HEK293 (cell line): ENCODE measurements around the gene ADD2.

ENCODE experiments used
- CTCF ChIA-PET: fragments of 350-600 bp; formaldehyde crosslinking; extraction: SDS; loops from one replicate; lab custom pipeline; 2021; ENCODE audit warnings: antibody characterized with exemption; lab: Yijun Ruan, JAX
- POLR2A ChIA-PET: fragments of 300-600 bp; formaldehyde crosslinking; extraction: SDS; loops from one replicate; lab custom pipeline; 2020; ENCODE audit warnings: antibody characterized with exemption, inconsistent platforms; lab: Yijun Ruan, JAX
- H3K27ac ChIP-seq: fragments of 200-500 bp; sonication (Bioruptor generic); 2 replicates; pipeline ENCODE4 v1.5.1; 2014; ENCODE audit warnings: low read depth, low read length, control low read depth, inconsistent platforms; ENCODE audit errors: extremely low read depth
- H3K36me3 ChIP-seq, 2 experiments: fragments of 200-500 bp in 1 of 2; sonication (Bioruptor generic) in 1 of 2; 1 replicate in 1 of 2; 2 replicates in 1 of 2; pipeline ENCODE4 v1.5.1; 2014 to 2017; ENCODE audit warnings: inconsistent platforms in 2 of 2, low read length in 2 of 2; ENCODE audit not compliant: control insufficient read depth in 2 of 2, insufficient read depth in 1 of 2
- H3K4me1 ChIP-seq: fragments of 200-500 bp; sonication (Bioruptor generic); 2 replicates; pipeline ENCODE4 v1.5.1; 2014; ENCODE audit warnings: mild to moderate bottlenecking, low read length, inconsistent platforms; ENCODE audit not compliant: control insufficient read depth, insufficient read depth
- H3K4me3 ChIP-seq: 2 replicates; pipeline ENCODE4 v1.5.1; 2011; ENCODE audit warnings: low read depth, mild to moderate bottlenecking, control low read depth, low read length, moderate library complexity
- H3K9me3 ChIP-seq: fragments of 200-500 bp; sonication (Bioruptor generic); 2 replicates; pipeline ENCODE4 v1.5.1; 2014; ENCODE audit warnings: low read depth, low read length, inconsistent platforms; ENCODE audit not compliant: control insufficient read depth, insufficient read depth
- BCL11A ChIP-seq: fragments of 450-650 bp; formaldehyde crosslinking; IDR thresholded peaks from 2 replicates; pipeline ENCODE4 v1.5.1; 2016; ENCODE audit warnings: low read depth, missing biosample characterization, missing genetic modification characterization
- FEZF1 ChIP-seq: fragments of 450-650 bp; formaldehyde crosslinking; IDR thresholded peaks from 2 replicates; pipeline ENCODE4 v1.5.1; 2016; ENCODE audit warnings: missing biosample characterization, missing genetic modification characterization
- KLF10 ChIP-seq: fragments of 450-650 bp; IDR thresholded peaks from 2 replicates; pipeline ENCODE4 v1.5.1; 2018; ENCODE audit warnings: missing biosample characterization, mild to moderate bottlenecking, missing genetic modification characterization
- KLF7 ChIP-seq: fragments of 450-650 bp; formaldehyde crosslinking; IDR thresholded peaks from 2 replicates; pipeline ENCODE4 v1.5.1; 2016; ENCODE audit warnings: missing biosample characterization, missing genetic modification characterization, borderline replicate concordance
- OVOL3 ChIP-seq: fragments of 450-650 bp; formaldehyde crosslinking; IDR thresholded peaks from 2 replicates; pipeline ENCODE4 v1.5.1; 2016; ENCODE audit warnings: missing biosample characterization, missing genetic modification characterization
- PRDM2 ChIP-seq: fragments of 450-650 bp; formaldehyde crosslinking; IDR thresholded peaks from 2 replicates; pipeline ENCODE4 v1.5.1; 2016; ENCODE audit warnings: missing biosample characterization, missing genetic modification characterization, borderline replicate concordance
- ZBTB48 ChIP-seq: fragments of 450-650 bp; formaldehyde crosslinking; IDR thresholded peaks from 2 replicates; pipeline ENCODE4 v1.5.1; 2016; ENCODE audit warnings: missing biosample characterization, missing genetic modification characterization
- ZBTB7A ChIP-seq: fragments of 450-650 bp; formaldehyde crosslinking; IDR thresholded peaks from 2 replicates; pipeline ENCODE4 v1.5.1; 2016; ENCODE audit warnings: low read depth, missing biosample characterization, missing genetic modification characterization
- ZBTB8A ChIP-seq: fragments of 450-650 bp; formaldehyde crosslinking; IDR thresholded peaks from 2 replicates; pipeline ENCODE4 v1.5.1; 2016; ENCODE audit warnings: missing biosample characterization, missing genetic modification characterization
- ZEB2 ChIP-seq: fragments of 450-650 bp; formaldehyde crosslinking; IDR thresholded peaks from 2 replicates; pipeline ENCODE4 v1.5.1; 2016; ENCODE audit warnings: missing biosample characterization, missing genetic modification characterization
- ZNF112 ChIP-seq: fragments of 450-650 bp; formaldehyde crosslinking; IDR thresholded peaks from 2 replicates; pipeline ENCODE4 v1.5.0; 2017; ENCODE audit warnings: missing biosample characterization, missing genetic modification characterization
- ZNF184 ChIP-seq: fragments of 450-650 bp; IDR thresholded peaks from 2 replicates; pipeline ENCODE4 v1.5.1; 2018; ENCODE audit warnings: missing biosample characterization, mild to moderate bottlenecking, missing genetic modification characterization
- ZNF214 ChIP-seq: fragments of 450-650 bp; formaldehyde crosslinking; IDR thresholded peaks from 2 replicates; pipeline ENCODE4 v1.5.1; 2017; ENCODE audit warnings: missing biosample characterization, mild to moderate bottlenecking, missing genetic modification characterization, borderline replicate concordance
- ZNF302 ChIP-seq: fragments of 450-650 bp; formaldehyde crosslinking; IDR thresholded peaks from 2 replicates; pipeline ENCODE4 v1.5.1; 2016; ENCODE audit warnings: missing biosample characterization, missing genetic modification characterization, low read depth
- ZNF311 ChIP-seq: fragments of 450-650 bp; formaldehyde crosslinking; IDR thresholded peaks from 2 replicates; pipeline ENCODE4 v1.5.1; 2017; ENCODE audit warnings: missing biosample characterization, missing genetic modification characterization, borderline replicate concordance
- ZNF394 ChIP-seq: fragments of 450-650 bp; formaldehyde crosslinking; IDR thresholded peaks from 2 replicates; pipeline ENCODE4 v1.5.1; 2016; ENCODE audit warnings: missing biosample characterization, missing genetic modification characterization, mild to moderate bottlenecking, moderate library complexity, borderline replicate concordance
- ZNF48 ChIP-seq: fragments of 450-650 bp; formaldehyde crosslinking; IDR thresholded peaks from 2 replicates; pipeline ENCODE4 v1.5.1; 2016; ENCODE audit warnings: missing biosample characterization, missing genetic modification characterization
- ZNF544 ChIP-seq: fragments of 450-650 bp; formaldehyde crosslinking; IDR thresholded peaks from 2 replicates; pipeline ENCODE4 v1.5.0; 2017; ENCODE audit warnings: missing biosample characterization, missing genetic modification characterization
- ZNF621 ChIP-seq: fragments of 450-650 bp; formaldehyde crosslinking; IDR thresholded peaks from 2 replicates; pipeline ENCODE4 v1.5.1; 2017; ENCODE audit warnings: missing biosample characterization, missing genetic modification characterization
- ZXDB ChIP-seq: fragments of 450-650 bp; formaldehyde crosslinking; IDR thresholded peaks from 2 replicates; pipeline ENCODE4 v1.5.1; 2016; ENCODE audit warnings: missing biosample characterization, missing genetic modification characterization
- TF ChIP-seq, protein P1 (sequence below): fragments of 450-650 bp; formaldehyde crosslinking; IDR thresholded peaks from 2 replicates; pipeline ENCODE4; 2016; ENCODE audit warnings: missing biosample characterization, missing genetic modification characterization
- TF ChIP-seq, protein P2 (sequence below): fragments of 450-650 bp; formaldehyde crosslinking; IDR thresholded peaks from 2 replicates; pipeline ENCODE4 v1.5.1; 2016; ENCODE audit warnings: missing biosample characterization, missing genetic modification characterization

Gene ADD2

DNA sequence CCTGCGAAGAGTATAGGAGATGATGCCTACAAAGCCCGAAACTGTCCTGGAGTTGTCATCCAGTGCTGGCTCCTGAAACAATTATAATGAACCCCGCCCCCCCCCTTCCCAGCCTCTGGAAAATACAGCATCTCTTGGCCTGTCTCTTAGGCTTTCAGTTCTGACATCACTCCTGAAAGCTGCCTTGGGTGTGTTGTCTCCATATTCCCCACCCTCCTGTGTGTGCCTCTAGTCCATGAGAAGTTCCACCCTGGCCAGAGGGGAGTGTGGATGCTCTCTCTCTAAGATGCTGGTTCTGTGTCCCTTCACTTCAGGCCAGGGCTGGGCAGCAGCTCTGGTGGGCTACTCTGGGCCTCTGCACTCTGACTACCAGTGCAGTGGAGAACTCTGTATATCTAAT, 155.4 kb downstream of the ADD2 start:
- CTCF ChIA-PET, result interaction anchor here (1.3 kb wide), 1 partner anchor 308 kb away, joined by 4 read pairs; no protein-coding TSS in a partner anchor
- POLR2A ChIA-PET, result no interaction called here
- no peaks in the 10 kb centered on the region for H3K9me3 ChIP-seq
- H3K27ac ChIP-seq, result no peak overlapping the region
- H3K4me3 ChIP-seq, result no peak overlapping the region
- no peaks in the 10 kb centered on the region for H3K4me1 ChIP-seq
- no peaks in the 10 kb centered on the region for H3K36me3 ChIP-seq
- TF ChIP-seq ZBTB7A (tag by site-specific recombination) (no peak), ZBTB8A (tag by site-specific recombination) (no peak), ZNF214 (tag by site-specific recombination) (no peak), KLF7 (no peak), ZNF112 (tag by site-specific recombination) (no peak), ZNF394 (no peak), BCL11A (tag by site-specific recombination) (no peak), ZNF184 (tag by site-specific recombination) (no peak), ZNF302 (tag by site-specific recombination) (no peak), ZNF621 (tag by site-specific recombination) (no peak), ZXDB (no peak), ZBTB48 (tag by site-specific recombination) (no peak), KLF10 (no peak), PRDM2 (tag by site-specific recombination) (no peak), ZNF544 (tag by site-specific recombination) (no peak), ZEB2 (tag by site-specific recombination) (no peak), ZNF48 (tag by site-specific recombination) (no peak)
- TF ChIP-seq, protein P1, sequence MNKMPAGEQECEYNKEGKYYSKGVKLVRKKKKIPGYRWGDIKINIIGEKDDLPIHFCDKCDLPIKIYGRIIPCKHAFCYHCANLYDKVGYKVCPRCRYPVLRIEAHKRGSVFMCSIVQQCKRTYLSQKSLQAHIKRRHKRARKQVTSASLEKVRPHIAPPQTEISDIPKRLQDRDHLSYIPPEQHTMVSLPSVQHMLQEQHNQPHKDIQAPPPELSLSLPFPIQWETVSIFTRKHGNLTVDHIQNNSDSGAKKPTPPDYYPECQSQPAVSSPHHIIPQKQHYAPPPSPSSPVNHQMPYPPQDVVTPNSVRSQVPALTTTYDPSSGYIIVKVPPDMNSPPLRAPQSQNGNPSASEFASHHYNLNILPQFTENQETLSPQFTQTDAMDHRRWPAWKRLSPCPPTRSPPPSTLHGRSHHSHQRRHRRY (tag by site-specific recombination), result no peak

GRCh38 chr2:70608373-70608772, 159.6 kb downstream of the ADD2 start:
- H3K4me1 ChIP-seq, result no peaks in the 10 kb centered on the region
- H3K27ac ChIP-seq, result no peak overlapping the region
- H3K36me3 ChIP-seq, result no peaks in the 10 kb centered on the region
- ChIA-PET CTCF (no interaction called here), POLR2A (no interaction called here)
- H3K9me3 ChIP-seq, result no peaks in the 10 kb centered on the region
- H3K4me3 ChIP-seq, result no peak overlapping the region
- TF ChIP-seq OVOL3 (tag by site-specific recombination) (no peak), FEZF1 (tag by site-specific recombination) (no peak), ZNF311 (tag by site-specific recombination) (no peak), PRDM2 (tag by site-specific recombination) (no peak)
- TF ChIP-seq, protein P2, sequence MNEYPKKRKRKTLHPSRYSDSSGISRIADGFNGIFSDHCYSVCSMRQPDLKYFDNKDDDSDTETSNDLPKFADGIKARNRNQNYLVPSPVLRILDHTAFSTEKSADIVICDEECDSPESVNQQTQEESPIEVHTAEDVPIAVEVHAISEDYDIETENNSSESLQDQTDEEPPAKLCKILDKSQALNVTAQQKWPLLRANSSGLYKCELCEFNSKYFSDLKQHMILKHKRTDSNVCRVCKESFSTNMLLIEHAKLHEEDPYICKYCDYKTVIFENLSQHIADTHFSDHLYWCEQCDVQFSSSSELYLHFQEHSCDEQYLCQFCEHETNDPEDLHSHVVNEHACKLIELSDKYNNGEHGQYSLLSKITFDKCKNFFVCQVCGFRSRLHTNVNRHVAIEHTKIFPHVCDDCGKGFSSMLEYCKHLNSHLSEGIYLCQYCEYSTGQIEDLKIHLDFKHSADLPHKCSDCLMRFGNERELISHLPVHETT (tag by site-specific recombination), result no peak
